Measurements from ENCODE around the gene XPOT. TPM values are rescaled to one million over a fixed set of nuclear protein-coding genes. Genes with fewer than 3 reads are reported as not detected.

The XPOT gene
- total RNA-seq, 1 donor from 2014 or later: 35.0 TPM

DNA sequence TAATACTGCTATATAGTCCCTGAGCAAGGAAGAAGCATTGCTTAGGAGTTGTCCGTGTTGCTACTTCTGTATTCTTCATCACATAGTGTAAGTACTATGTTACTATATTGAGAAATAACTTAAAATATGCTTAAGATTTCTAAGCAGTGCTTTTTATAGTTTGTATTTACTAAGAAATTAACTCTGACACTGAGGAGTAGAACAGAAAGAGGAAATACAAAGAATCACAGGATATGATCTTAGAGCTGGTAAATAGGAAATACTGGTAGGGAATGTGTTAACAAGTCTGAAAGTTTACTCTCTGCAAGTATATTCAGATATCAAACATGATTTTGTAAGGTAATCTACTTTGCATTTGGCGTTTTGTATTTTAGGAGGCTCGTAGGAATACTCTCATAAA, 15.5 kb downstream of the XPOT start:
- no peak overlapping the region for H3K27ac ChIP-seq (ENCODE audit: low read depth, low read length)
- no peaks in the 10 kb centered on the region for H3K4me1 ChIP-seq (ENCODE audit: control insufficient read depth in 3 of 3, insufficient read depth in 3 of 3, low read length in 3 of 3)
- peaks cover 35 to 70% (median 69%) of the 10 kb centered on the region in 3 donors for H3K36me3 ChIP-seq (ENCODE audit: control insufficient read depth in 3 of 3, insufficient read depth in 3 of 3, low read length in 3 of 3)
- no peaks in the 10 kb centered on the region for H3K9me3 ChIP-seq (ENCODE audit: control insufficient read depth in 3 of 3, low read length in 3 of 3)
- no peak overlapping the region for H3K4me3 ChIP-seq (ENCODE audit: low read length in 3 of 3)
- H3K9ac ChIP-seq (ENCODE audit: low read depth in 1 of 3, low read length in 3 of 3): no peak overlapping the region
- no peaks in the 10 kb centered on the region for H3K27me3 ChIP-seq (ENCODE audit: control insufficient read depth in 3 of 3, insufficient read depth in 3 of 3, low read length in 3 of 3)

DNA sequence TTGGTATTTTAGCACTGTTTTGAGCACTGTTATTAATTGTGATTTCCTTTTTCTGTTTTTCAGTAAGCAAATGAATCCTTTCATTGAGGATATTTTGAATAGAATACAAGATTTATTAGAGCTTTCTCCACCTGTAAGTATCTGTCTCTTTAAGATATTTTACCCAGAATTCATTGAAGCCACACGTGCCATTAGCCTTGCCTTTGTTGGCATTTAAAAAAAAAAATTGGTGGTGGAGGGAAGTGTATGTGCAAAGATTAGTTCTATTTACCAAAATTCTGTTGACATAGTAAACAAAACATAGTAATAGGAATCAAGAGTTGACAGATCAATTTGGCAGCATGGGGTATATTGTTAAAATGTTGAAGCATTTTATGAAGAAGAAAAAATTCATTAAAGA, 23.8 kb downstream of the XPOT start:
- Histone ChIP-seq H3K4me1 (ENCODE audit: control insufficient read depth in 3 of 3, insufficient read depth in 3 of 3, low read length in 3 of 3) (no peaks in the 10 kb centered on the region), H3K9ac (ENCODE audit: low read depth in 1 of 3, low read length in 3 of 3) (no peak overlapping the region), H3K36me3 (ENCODE audit: control insufficient read depth in 3 of 3, insufficient read depth in 3 of 3, low read length in 3 of 3) (peaks cover 41 to 85% (median 66%) of the 10 kb centered on the region in 3 donors), H3K9me3 (ENCODE audit: control insufficient read depth in 3 of 3, low read length in 3 of 3) (no peaks in the 10 kb centered on the region), H3K27me3 (ENCODE audit: control insufficient read depth in 3 of 3, insufficient read depth in 3 of 3, low read length in 3 of 3) (no peaks in the 10 kb centered on the region), H3K4me3 (ENCODE audit: low read length in 3 of 3) (no peak overlapping the region), H3K27ac (ENCODE audit: low read depth, low read length) (no peak overlapping the region)

DNA sequence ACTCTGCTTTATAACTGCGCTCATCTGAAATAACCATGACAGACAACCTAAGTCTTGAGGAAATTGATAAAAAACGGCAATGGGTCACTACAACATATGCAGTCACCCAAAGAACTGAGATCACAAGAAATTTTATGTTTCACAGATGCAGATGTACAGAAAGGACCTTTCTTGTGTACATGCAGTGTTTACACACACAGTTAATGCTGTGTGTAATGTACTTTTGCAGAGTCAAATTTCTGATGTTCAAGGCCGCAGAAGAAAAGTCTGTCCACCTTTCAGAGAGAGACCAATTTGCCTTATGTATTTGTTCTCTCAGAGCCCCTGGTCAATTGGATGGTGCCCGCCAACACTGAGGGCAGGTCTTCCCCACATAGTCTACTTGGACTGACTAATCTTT, 24.8 kb downstream of the XPOT start:
- Histone ChIP-seq H3K27me3 (ENCODE audit: control insufficient read depth in 3 of 3, insufficient read depth in 3 of 3, low read length in 3 of 3) (no peaks in the 10 kb centered on the region), H3K9me3 (ENCODE audit: control insufficient read depth in 3 of 3, low read length in 3 of 3) (no peaks in the 10 kb centered on the region), H3K4me1 (ENCODE audit: control insufficient read depth in 3 of 3, insufficient read depth in 3 of 3, low read length in 3 of 3) (no peaks in the 10 kb centered on the region), H3K27ac (ENCODE audit: low read depth, low read length) (no peak overlapping the region), H3K36me3 (ENCODE audit: control insufficient read depth in 3 of 3, insufficient read depth in 3 of 3, low read length in 3 of 3) (peaks cover 47 to 86% (median 65%) of the 10 kb centered on the region in 3 donors), H3K4me3 (ENCODE audit: low read length in 3 of 3) (no peak overlapping the region), H3K9ac (ENCODE audit: low read depth in 1 of 3, low read length in 3 of 3) (no peak overlapping the region)

DNA sequence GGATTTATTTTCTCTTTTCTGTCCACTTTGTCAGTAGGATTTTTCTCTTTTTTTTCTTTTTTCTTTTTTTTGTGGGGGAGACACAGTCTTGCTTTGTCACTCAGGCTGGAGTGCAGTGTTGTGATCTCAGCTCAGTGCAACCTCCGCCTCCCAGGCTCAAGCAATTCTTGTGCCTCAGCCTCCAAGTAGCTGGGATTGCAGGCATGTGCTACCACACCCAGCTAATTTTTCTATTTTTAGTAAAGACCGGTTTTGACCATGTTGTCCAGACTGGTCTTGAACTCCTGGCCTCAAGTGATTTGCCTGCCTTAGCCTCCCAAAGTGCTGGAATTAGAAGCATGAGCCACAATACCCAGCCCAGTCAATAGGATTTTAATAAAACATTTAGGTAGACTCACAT, 26.7 kb downstream of the XPOT start:
- Histone ChIP-seq H3K36me3 (ENCODE audit: control insufficient read depth in 3 of 3, insufficient read depth in 3 of 3, low read length in 3 of 3) (peaks cover 38 to 86% (median 56%) of the 10 kb centered on the region in 3 donors), H3K4me3 (ENCODE audit: low read length in 3 of 3) (no peak overlapping the region), H3K9me3 (ENCODE audit: control insufficient read depth in 3 of 3, low read length in 3 of 3) (no peaks in the 10 kb centered on the region), H3K27ac (ENCODE audit: low read depth, low read length) (no peak overlapping the region), H3K27me3 (ENCODE audit: control insufficient read depth in 3 of 3, insufficient read depth in 3 of 3, low read length in 3 of 3) (no peaks in the 10 kb centered on the region), H3K4me1 (ENCODE audit: control insufficient read depth in 3 of 3, insufficient read depth in 3 of 3, low read length in 3 of 3) (no peaks in the 10 kb centered on the region), H3K9ac (ENCODE audit: low read depth in 1 of 3, low read length in 3 of 3) (no peak overlapping the region)

DNA sequence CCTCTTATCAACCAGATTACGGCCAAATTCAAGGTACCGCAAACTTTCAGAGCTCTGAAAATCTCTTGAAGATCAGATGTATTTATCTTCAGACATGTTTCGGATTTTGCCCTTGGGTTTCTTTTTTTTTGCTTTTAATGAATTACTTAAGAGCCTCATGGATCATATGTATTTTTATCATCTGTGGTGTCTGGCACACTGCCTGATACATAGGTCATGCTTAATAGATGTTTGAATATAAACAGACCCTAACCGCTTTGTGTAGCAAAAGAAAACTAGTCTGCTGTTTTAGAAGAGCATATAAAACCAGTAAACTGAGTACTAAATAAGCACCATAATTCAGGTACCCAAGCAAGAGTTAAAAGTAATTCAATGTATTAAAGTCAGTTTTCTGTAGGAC, 27.6 kb downstream of the XPOT start:
- Histone ChIP-seq H3K36me3 (ENCODE audit: control insufficient read depth in 3 of 3, insufficient read depth in 3 of 3, low read length in 3 of 3) (peaks cover 37 to 87% (median 52%) of the 10 kb centered on the region in 3 donors), H3K9me3 (ENCODE audit: control insufficient read depth in 3 of 3, low read length in 3 of 3) (no peaks in the 10 kb centered on the region), H3K27ac (ENCODE audit: low read depth, low read length) (no peak overlapping the region), H3K4me1 (ENCODE audit: control insufficient read depth in 3 of 3, insufficient read depth in 3 of 3, low read length in 3 of 3) (no peaks in the 10 kb centered on the region), H3K9ac (ENCODE audit: low read depth in 1 of 3, low read length in 3 of 3) (no peak overlapping the region), H3K4me3 (ENCODE audit: low read length in 3 of 3) (no peak overlapping the region), H3K27me3 (ENCODE audit: control insufficient read depth in 3 of 3, insufficient read depth in 3 of 3, low read length in 3 of 3) (no peaks in the 10 kb centered on the region)

DNA sequence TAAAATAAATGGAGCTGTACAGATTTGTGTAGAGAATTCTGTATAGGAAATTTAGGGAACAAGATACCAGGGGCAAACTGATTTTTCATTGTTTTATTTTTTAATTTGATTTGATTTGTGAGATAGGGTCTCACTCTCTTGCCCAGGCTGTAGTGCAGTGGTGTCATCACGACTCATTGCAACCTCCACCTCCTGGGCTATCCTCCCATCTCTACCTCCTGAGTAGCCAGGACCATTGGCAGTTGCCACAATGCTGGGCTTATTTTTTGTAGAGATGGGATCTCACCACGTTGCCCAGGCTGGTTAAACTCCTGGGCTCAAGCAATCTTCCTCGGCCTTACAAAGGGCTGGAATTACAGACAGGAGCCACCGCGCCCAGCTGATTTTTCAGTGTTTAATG, 29.7 kb downstream of the XPOT start:
- Histone ChIP-seq H3K9me3 (ENCODE audit: control insufficient read depth in 3 of 3, low read length in 3 of 3) (no peaks in the 10 kb centered on the region), H3K9ac (ENCODE audit: low read depth in 1 of 3, low read length in 3 of 3) (no peak overlapping the region), H3K27ac (ENCODE audit: low read depth, low read length) (no peak overlapping the region), H3K4me1 (ENCODE audit: control insufficient read depth in 3 of 3, insufficient read depth in 3 of 3, low read length in 3 of 3) (no peaks in the 10 kb centered on the region), H3K36me3 (ENCODE audit: control insufficient read depth in 3 of 3, insufficient read depth in 3 of 3, low read length in 3 of 3) (peaks cover 35 to 80% (median 60%) of the 10 kb centered on the region in 3 donors), H3K27me3 (ENCODE audit: control insufficient read depth in 3 of 3, insufficient read depth in 3 of 3, low read length in 3 of 3) (no peaks in the 10 kb centered on the region), H3K4me3 (ENCODE audit: low read length in 3 of 3) (no peak overlapping the region)

DNA sequence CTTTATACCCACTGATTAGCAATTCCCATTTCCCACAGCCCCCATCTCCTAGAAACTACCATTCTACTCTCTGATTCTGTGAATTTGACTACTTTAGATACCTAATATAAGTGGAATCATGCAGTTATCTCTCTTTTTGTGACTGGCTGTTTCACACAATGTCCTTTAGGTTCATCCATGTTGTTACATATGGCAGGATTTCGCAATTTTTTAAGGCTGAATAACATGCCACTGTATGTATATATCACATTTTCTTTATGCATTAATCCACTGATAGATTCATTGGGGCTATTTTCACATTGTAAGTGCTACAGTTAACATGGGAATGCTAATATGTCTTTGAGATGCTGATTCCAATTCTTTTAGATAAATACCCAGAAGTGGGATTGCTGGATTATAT, 35.9 kb downstream of the XPOT start:
- no peaks in the 10 kb centered on the region for H3K9me3 ChIP-seq (ENCODE audit: control insufficient read depth in 3 of 3, low read length in 3 of 3)
- H3K36me3 ChIP-seq (ENCODE audit: control insufficient read depth in 3 of 3, insufficient read depth in 3 of 3, low read length in 3 of 3): peaks cover 17 to 54% (median 48%) of the 10 kb centered on the region in 3 donors
- no peak overlapping the region for H3K27ac ChIP-seq (ENCODE audit: low read depth, low read length)

DNA sequence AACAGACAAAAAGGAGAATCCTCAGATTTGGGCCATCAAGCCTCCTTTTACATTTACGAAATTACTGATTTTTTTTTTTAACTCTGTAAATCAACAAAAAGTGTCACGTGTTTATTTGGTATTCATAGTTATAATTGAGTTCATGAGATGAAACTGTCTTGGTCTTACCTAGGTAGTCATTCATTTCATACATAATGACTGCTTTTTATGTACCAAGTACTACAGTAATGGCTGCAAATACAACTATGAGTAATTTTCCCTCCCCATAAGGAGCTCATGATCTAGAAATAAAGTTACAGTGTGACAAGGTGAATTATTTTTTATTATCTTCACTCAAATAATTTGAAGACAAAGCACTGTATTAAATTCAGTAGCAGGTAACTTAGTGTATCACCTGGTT, 41.3 kb downstream of the XPOT start:
- no peak overlapping the region for H3K9ac ChIP-seq (ENCODE audit: low read depth in 1 of 3, low read length in 3 of 3)
- no peaks in the 10 kb centered on the region for H3K9me3 ChIP-seq (ENCODE audit: control insufficient read depth in 3 of 3, low read length in 3 of 3)
- H3K27me3 ChIP-seq (ENCODE audit: control insufficient read depth in 3 of 3, insufficient read depth in 3 of 3, low read length in 3 of 3): no peaks in the 10 kb centered on the region
- peaks cover 0 to 2% (median 0%) of the 10 kb centered on the region in 3 donors for H3K4me1 ChIP-seq (ENCODE audit: control insufficient read depth in 3 of 3, insufficient read depth in 3 of 3, low read length in 3 of 3)
- H3K36me3 ChIP-seq (ENCODE audit: control insufficient read depth in 3 of 3, insufficient read depth in 3 of 3, low read length in 3 of 3): peaks cover 4 to 49% (median 27%) of the 10 kb centered on the region in 3 donors
- H3K27ac ChIP-seq (ENCODE audit: low read depth, low read length): no peak overlapping the region
- H3K4me3 ChIP-seq (ENCODE audit: low read length in 3 of 3): no peak overlapping the region

More for the DNA sequence above, 35.9 kb downstream of the XPOT start:
- no peak overlapping the region for H3K4me3 ChIP-seq (ENCODE audit: low read length in 3 of 3)
- no peaks in the 10 kb centered on the region for H3K27me3 ChIP-seq (ENCODE audit: control insufficient read depth in 3 of 3, insufficient read depth in 3 of 3, low read length in 3 of 3)
- H3K9ac ChIP-seq (ENCODE audit: low read depth in 1 of 3, low read length in 3 of 3): no peak overlapping the region
- no peaks in the 10 kb centered on the region for H3K4me1 ChIP-seq (ENCODE audit: control insufficient read depth in 3 of 3, insufficient read depth in 3 of 3, low read length in 3 of 3)

DNA sequence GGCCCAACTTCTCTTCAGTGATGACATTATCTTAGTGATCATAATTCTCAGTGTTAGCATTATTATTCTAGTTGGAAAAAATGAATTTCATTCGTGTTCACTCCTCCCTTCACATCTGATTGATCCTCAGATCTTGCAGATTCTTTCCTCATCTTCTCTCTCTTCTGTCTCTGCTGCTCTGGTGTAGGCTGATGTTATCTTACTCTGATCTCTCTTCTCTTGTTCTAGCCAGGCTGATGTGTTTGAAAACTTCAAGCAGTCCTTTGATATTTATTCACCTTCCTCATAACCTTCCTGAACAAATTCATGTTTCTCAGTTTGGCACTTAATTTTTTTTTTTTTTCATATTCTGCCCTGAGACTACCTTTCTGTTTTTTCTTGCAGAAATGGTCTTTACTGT, 42.1 kb downstream of the XPOT start:
- Histone ChIP-seq H3K4me3 (ENCODE audit: low read length in 3 of 3) (no peak overlapping the region), H3K27me3 (ENCODE audit: control insufficient read depth in 3 of 3, insufficient read depth in 3 of 3, low read length in 3 of 3) (no peaks in the 10 kb centered on the region), H3K36me3 (ENCODE audit: control insufficient read depth in 3 of 3, insufficient read depth in 3 of 3, low read length in 3 of 3) (peaks cover 4 to 44% (median 24%) of the 10 kb centered on the region in 3 donors), H3K27ac (ENCODE audit: low read depth, low read length) (no peak overlapping the region), H3K9ac (ENCODE audit: low read depth in 1 of 3, low read length in 3 of 3) (no peak overlapping the region), H3K9me3 (ENCODE audit: control insufficient read depth in 3 of 3, low read length in 3 of 3) (no peaks in the 10 kb centered on the region), H3K4me1 (ENCODE audit: control insufficient read depth in 3 of 3, insufficient read depth in 3 of 3, low read length in 3 of 3) (peaks cover 4 to 10% (median 7%) of the 10 kb centered on the region in 3 donors)

DNA sequence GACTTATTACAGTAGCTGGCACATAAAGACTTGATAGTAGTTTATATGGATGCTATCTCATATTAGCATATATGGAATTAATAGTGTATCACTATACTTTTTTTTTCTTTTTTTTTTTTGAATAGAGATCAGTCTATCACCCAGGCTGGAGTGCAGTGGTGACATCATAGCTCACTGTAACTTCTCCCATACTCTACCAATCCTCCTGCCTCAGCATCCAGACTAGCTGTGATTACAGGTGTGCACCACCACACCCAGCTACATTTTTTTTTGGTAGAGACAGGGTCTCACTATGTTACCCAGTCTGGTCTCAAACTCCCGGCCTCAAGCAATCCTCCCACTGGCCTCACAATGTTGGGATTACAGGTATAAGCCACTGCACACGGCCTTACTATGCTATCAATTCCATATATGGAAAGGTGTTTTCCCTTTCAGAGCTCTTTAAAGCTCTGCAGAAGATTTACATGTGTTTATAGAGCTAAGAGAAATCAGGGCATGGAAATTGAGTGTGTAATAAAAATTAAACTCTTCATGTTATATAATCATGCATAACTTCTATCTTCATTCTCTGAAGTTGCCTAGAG, 46.0 kb downstream of the XPOT start:
- Histone ChIP-seq H3K27me3 (ENCODE audit: control insufficient read depth in 3 of 3, insufficient read depth in 3 of 3, low read length in 3 of 3) (no peaks in the 10 kb centered on the region), H3K4me1 (ENCODE audit: control insufficient read depth in 3 of 3, insufficient read depth in 3 of 3, low read length in 3 of 3) (peaks cover 5 to 19% (median 16%) of the 10 kb centered on the region in 3 donors)

More for the DNA sequence above, 46.0 kb downstream of the XPOT start:
- peaks cover 4 to 26% (median 18%) of the 10 kb centered on the region in 3 donors for H3K36me3 ChIP-seq (ENCODE audit: control insufficient read depth in 3 of 3, insufficient read depth in 3 of 3, low read length in 3 of 3)
- H3K9ac ChIP-seq (ENCODE audit: low read depth in 1 of 3, low read length in 3 of 3): no peak overlapping the region
- H3K4me3 ChIP-seq (ENCODE audit: low read length in 3 of 3): no peak overlapping the region
- no peaks in the 10 kb centered on the region for H3K9me3 ChIP-seq (ENCODE audit: control insufficient read depth in 3 of 3, low read length in 3 of 3)
- no peak overlapping the region for H3K27ac ChIP-seq (ENCODE audit: low read depth, low read length)
